ENCODE results near the gene PALM2AKAP2.
"Not testable (repeated sequence)": the region's sequence is repeated elsewhere in the genome, so short reads cannot be mapped to it uniquely, and the experiment has no call there.

PALM2AKAP2 gene

DNA sequence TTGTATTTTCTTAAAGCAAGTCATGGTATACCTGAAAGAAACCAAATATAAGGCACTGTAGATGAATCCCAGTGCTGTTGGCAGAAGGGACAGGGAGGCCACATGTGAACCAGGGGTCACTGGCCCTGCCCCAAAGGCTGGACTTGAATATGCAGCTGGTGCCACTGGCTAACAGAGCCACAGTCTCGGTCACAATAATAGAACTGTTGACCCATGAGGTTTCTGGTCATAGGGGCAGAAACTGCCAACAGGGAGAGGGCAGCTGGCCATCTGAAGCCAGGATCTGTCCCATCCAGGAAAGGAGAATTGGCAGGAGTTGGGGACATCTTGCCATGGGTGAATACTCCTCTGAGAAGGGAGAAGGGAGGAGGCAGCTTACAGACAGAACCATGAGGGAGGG is 31.9 kb downstream of the PALM2AKAP2 start:
- no peak for DNase-seq

DNA sequence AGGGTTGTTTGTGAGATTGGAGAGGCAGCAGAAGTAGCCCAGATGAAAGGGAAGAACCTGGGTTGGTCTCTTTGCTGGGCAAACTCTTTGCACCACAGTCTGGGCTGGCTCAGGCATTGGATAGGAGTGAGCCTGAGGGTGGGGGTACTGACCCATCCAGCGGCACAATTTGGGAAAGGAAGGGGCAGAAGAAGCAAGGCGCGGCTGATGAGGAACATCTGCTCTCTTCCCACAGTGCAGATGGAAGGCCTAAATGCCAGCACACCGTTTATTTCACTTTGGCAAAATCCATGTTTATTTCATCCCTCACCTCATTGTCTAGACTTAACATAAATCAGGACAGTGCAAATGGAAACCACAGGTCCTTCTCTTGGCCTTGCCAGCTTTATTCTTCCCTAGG is 32.3 kb downstream of the PALM2AKAP2 start:
- no peak for DNase-seq

DNA sequence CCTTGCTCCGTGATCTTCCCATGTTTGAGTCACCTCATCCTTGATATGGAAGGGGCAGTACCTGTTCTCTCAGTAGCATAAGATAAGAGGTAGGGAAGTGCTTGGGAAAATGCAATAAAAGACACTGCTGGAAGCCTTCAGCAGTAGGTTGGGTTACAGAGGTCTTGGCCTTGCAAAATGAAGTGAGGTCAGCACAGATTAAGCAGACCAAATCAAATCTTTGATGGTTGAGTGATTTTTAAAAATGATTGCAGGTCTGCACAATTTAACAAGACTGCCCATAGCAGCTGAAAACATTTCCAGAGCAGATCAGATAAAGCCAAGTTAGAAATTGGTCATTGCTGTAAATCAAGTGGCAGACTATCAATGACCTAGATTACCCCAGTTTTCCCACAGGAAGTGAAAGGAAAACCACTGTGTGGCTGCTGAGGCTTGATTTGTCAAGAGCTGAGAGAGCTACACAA is 32.9 kb downstream of the PALM2AKAP2 start:
- DNase-seq, result no peak

DNA sequence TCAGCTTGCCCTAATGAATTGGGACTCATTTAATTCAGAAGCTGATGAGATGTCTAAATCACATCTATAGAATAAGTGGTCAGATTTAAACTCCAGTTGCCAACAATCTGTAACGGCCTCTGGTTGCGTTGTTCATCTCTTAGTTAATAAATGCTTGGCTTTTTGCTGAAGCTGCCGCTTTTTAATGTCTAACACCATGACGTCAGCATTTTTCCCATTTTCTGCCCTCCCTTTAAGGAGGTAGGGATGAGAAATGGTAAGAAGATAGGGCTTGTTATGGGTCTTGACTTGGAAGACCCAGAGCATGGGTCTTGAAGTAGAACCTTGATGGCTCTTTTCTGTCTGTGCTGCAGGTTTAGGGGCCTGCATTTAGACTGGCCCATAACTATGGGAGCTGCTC is 33.3 kb downstream of the PALM2AKAP2 start:
- DNase-seq, result no peak

DNA sequence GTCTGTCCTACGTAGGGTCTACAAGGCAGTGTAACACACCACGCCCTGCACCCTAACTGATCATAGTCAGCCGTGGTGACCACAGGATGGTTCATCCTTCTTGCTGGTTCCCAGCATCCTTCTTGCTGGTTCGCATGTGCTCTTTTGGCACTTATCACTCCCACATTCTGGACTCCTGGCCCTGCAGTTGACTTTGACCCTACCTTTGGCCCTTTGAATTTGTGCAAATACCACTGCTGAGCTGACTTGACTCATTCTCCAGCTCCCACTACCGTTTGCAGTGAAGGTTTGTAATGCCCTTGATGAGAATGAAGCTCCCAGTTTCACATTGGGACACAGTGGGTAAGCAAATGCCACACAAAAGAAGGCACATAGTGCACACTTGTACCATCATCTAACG is 33.8 kb downstream of the PALM2AKAP2 start:
- no peak for DNase-seq

DNA sequence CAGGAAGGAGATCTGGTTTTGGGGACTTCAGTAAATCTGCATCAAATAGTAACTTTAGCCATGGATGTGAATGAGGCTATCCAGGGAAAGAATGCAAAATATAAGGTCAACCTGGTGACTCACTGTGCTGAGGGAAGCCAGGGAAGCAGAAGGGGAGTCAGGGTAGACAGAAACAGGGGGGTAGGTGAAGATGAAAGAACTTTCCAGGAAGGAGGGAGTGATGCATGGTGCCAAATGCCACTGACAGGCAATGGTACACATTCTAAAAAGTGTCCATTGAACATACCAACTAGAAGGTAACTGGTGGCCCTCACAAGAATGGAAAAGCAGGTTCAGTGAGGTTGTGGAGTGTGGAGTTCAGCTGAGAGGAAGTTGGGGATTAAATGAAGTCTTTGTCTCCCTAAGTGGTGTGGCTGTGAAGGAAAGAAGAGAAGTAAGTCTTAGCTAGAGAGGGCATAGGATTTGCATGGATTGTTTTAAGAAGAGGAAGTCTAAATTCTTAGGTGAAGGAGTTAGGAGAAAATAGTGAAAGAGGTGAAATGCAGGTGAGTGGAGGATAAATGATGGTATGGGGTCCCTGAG is 35.5 kb downstream of the PALM2AKAP2 start:
- DNase-seq, result no peak

DNA sequence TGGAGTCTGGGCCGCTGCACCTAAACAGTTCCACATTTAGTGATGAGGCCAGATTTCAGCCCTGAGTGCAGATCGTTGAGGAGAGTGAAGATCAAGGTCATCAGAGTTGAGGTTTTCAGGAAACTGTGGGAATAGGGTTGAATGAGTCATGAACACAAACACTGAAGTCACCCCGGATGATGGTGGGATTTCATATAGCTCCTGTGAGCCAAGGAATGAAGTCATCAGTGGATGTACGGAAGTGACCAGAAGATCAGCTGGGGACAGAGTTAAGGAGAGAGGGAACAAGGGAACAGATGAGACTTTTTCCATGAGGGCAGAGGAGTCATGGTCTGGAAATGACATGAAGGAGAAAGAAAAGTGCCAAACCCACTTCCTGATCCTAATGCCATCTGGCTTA is 36.5 kb downstream of the PALM2AKAP2 start:
- DNase-seq, result no peak

DNA sequence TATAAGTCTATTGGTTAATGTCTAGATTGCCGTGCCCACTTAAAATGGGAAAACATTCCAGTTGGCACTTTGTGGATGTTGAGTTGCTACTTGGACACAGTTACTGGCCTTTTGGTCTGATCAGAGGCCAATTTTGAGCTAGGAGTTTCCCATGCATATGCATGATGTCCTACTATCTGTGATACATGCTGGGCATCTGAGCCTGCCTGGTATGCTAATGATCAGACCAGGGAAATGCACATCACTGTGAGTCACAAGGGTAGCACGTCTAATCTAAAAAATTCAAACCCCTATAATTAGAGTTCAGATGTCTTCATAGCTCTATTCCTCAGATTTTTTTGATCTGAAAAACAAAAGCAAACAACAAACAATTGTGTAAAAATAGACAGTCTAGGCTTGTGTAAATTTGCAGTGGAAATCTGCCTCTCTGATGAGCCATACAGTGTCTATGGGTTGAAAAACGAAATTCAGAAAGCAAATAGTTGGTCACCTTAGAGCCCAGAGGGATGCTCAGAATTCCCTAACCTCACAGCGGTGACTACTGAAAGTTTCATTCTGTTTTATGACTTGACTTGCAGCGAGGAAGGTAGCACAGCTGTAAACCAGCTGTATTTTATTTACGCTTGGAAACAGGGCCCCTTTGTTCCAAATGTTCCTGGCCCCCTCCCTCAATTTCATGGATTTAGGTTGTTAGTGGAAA is 37.3 kb downstream of the PALM2AKAP2 start:
- no peak for DNase-seq

DNA sequence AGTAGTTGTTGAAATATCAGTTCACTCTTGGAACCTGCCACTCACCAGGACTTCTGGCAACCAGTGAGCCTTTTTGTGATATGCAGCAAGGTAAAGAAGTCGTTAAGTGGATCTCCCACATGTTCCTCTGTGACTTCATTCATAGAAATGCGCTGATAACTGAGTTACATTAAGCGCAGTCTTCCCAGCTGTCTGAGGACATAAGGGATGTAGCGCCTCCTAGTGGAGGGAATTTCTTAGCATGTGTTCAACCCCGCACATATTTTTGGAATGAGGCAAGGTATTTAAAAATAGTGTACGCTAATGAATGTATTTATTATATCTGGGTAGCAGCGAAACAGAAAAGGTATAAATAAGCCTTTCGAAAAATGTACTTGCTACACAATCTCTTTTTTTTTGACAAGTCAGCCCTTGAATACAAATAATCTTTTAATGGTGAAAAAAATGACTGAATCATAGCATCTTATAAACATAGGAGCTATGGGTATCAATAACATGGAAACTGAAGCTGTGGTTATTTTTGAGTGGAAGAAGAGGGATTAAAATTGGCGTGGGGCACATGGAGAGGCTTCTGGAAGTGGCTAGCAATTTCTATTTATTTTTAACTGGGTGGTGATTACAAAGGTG is 38.0 kb downstream of the PALM2AKAP2 start:
- DNase-seq, result peak; percentile 2

DNA sequence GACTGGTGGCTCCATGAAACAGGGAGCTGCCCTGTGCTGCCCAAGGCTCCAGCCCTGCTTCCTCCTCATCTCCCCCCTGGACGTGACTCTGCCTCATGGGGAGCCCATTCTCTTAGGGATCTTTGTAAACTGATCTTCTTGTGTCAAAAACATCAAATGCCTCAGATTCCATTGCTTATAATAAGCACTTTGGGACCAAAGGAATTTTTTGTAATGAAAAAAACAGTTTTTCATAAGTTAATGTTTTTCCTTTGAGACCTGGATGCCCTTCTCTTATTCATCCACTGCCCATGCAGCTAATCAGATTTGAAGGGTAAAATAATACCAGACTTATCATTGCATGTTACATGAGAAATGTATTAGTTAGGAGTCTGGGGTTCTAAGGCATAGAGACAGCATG is 41.7 kb downstream of the PALM2AKAP2 start:
- no peak for DNase-seq

DNA sequence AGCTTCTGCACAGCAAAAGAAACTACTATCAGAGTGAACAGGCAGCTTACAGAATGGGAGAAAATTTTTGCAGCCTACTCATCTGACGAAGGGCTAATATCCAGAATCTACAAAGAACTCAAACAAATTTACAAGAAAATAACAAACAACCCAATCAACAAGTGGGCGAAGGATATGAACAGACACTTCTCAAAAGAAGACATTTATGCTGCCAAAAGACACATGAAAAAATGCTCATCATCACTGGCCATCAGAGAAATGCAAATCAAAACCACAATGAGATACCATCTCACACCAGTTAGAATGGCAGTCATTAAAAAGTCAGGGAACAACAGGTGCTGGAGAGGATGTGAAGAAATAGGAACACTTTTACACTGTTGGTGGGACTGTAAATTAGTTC is 45.4 kb downstream of the PALM2AKAP2 start:
- DNase-seq, result not testable (repeated sequence)

DNA sequence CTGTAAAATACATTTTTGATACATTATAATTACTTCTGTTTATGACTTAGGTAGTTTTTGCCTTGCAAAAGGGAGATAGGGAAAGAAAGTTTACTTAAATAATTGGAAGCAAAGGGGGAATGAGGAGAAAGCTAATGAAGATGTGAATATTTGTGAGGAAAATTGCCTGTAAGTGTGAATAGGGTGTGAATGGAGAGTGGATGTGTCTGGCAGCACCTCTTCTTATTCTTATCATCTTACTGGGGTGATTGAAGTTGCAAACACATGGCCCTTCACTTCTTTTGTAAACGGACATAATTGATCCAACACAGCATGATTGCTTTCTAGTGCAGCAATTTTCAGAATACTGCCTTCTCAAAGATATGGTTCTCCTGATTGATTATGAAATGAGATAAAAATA is 46.6 kb downstream of the PALM2AKAP2 start:
- no peak for DNase-seq

DNA sequence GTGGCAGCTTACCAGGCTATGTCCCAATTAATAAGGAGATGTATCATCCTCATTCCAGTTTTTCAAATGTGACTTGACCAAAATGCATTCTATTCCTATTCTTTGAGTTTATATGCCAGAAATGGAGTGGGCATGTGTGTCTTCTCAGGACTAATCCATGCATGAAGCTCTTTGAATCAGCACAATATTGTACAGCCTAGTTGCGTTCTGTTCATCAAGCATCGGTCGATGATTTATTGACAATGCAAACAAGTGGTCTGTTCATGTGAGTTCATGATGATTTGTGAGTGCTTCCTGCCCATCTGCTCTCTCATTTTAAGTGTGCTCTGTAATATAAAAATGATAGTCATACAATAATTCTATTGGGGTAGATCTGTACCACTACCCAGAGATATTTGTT is 48.3 kb downstream of the PALM2AKAP2 start:
- no peak for DNase-seq
